SK-N-MC (cell line): Measurements from ENCODE around the gene PPP1CC.

Experiments
- EZH2 ChIP-seq: fragments of 200-600 bp; sonication (generic); IDR thresholded peaks from one replicate; pipeline ENCODE4 v1.6.1; 2017; ENCODE audit warnings: antibody characterized with exemption
- POLR2AphosphoS5 ChIP-seq: IDR thresholded peaks from 2 replicates; pipeline ENCODE4 v1.6.1; 2012; ENCODE audit warnings: mild to moderate bottlenecking, low read depth, low read length, borderline replicate concordance

- TF ChIP-seq EZH2 (no peak), POLR2AphosphoS5 (no peak)
Observed at GRCh38 chr12:110782922-110783321, 40.2 kb upstream of the PPP1CC start.
